Measurements from ENCODE around the gene ADGRA1.
"Not testable (repeated sequence)": the region's sequence is repeated elsewhere in the genome, so short reads cannot be mapped to it uniquely, and the experiment has no call there.

Gene ADGRA1

GRCh38 chr10:133165556-133166503, 78.1 kb downstream of the ADGRA1 start:
- DNase-seq (ENCODE audit: low read depth, low spot score) = no peak
- H3K4me3 ChIP-seq (ENCODE audit: low read length) = no peak overlapping the region

DNA sequence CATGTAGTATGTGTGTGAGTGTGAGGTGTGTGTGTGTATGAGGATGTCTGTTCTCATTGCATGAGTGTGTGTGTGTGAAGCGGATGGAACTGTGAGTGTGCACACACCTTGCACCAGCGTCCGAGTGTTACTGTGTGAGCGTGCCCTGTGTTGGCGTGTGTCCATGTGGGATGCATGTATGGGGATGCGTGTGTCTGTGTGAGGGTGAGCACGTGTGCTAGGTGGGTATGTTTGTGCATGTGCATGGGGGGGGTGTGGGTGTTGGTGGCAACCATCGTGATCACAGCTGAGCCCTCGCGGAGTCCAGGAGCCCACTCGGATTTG, 78.7 kb downstream of the ADGRA1 start:
- no peak for DNase-seq (ENCODE audit: low read depth, low spot score)
- no peak overlapping the region for H3K4me3 ChIP-seq (ENCODE audit: low read length)

GRCh38 chr10:133166828-133167692, 79.3 kb downstream of the ADGRA1 start:
- H3K4me3 ChIP-seq (ENCODE audit: low read length) = no peak overlapping the region
- no peak for DNase-seq (ENCODE audit: low read depth, low spot score)

GRCh38 chr10:133167693-133168616, 80.2 kb downstream of the ADGRA1 start:
- DNase-seq (ENCODE audit: low read depth, low spot score) = no peak
- no peak overlapping the region for H3K4me3 ChIP-seq (ENCODE audit: low read length)

- no peak for DNase-seq (ENCODE audit: low read depth, low spot score)
- no peak overlapping the region for H3K4me3 ChIP-seq (ENCODE audit: low read length)
Measured at GRCh38 chr10:133168617-133169031, 80.9 kb downstream of the ADGRA1 start.

DNA sequence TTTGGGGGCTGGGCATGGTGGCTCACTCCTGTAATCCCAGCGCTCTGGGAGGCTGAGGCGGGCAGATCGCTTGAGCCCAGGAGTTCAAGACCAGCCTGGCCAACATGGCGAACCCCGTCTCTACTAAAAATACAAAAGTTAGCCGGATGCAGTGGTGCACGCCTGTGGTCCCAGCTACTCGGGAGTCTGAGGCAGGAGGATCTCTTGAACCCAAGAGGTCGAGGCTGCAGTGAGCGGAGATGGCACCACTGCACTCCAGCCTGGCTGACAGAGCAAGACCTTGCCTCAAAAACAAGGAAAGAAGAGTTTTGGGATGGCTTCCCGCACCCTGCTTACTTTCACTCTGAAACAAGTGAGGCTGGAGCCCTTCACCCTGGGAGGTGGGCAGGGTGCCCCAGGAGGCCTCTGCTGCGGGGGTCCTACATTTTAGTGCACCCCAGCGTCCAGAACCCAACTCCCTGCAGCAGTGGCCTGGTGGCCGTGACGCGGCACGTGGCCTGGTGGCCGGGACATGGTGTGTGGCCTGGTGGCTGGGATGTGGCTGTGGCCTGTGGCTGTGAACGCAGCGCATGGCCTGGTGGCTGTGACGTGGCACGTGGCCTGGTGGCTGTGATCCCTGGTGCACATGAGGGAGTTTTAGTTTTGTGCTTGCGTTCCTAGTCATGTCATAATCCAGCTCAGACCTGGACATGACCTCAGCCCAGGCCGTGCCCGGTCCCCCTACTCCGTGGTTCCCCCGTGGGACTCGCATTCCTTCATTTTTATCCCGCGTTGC, 81.6 kb downstream of the ADGRA1 start:
- DNase-seq (ENCODE audit: low read depth, low spot score) = no peak
- no peak overlapping the region for H3K4me3 ChIP-seq (ENCODE audit: low read length)

DNA sequence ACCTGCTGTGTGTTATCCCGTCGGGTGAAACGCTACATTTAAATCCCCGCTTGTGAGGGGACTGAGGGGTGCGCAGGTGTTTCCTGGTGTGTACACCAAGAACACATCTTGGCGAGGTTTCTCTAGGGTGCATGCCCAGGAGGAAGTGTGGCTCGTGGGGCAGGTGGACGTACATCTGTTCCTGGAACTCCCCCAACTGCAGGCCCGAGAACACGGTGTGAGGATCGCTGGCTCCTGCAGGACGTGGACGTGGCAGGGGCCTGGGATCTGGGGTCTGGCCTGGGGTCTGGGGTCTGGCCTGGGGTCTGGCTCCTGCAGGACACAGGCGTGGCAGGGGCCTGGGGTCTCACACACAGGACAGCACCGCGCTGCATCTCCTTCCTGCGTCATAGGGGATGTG, 82.4 kb downstream of the ADGRA1 start:
- H3K4me3 ChIP-seq (ENCODE audit: low read length) = no peak overlapping the region
- DNase-seq (ENCODE audit: low read depth, low spot score) = no peak

DNA sequence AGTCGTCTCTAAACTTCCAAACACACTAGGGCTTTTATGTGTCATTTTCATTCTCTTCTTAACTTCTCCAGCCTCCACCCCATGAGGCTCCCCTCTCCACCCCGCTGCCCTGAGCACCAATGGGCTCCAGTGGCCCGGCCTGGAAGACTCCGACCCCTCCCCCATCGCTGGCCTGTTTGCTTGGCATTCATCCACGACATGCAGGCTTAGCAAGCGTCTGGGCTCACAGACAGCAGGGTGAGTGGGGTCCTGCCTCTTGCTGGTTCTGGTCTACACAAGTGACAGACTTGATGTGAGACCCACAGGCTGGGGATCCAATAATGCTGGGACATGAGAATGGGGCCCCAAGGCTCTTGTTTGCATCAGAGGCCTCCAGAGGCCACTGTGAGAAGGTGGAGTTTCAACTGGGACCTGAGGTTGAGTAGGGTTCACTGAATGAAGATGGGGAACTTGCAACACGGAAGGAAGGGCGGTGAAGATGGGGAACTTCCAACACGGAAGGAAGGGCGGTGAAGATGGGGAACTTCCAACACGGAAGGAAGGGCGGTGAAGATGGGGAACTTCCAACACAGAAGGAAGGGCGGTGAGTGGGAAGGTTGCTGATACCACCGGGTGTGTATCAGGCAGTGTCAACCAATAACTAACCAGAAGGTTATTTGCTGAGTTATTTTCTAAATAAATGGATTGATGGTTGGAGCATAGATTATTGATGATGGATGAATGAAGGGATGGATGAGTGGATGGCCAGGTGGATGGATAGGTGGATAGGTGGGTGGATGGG, 86.3 kb downstream of the ADGRA1 start:
- no peak overlapping the region for H3K4me3 ChIP-seq (ENCODE audit: low read length)
- DNase-seq (ENCODE audit: low read depth, low spot score) = no peak

GRCh38 chr10:133174689-133175263, 87.1 kb downstream of the ADGRA1 start:
- no peak for DNase-seq (ENCODE audit: low read depth, low spot score)
- no peak overlapping the region for H3K4me3 ChIP-seq (ENCODE audit: low read length)

GRCh38 chr10:133175624-133176023, 87.9 kb downstream of the ADGRA1 start:
- DNase-seq (ENCODE audit: low read depth, low spot score); H3K4me3 ChIP-seq (ENCODE audit: low read length): not testable (repeated sequence)

GRCh38 chr10:133176546-133176945, 88.8 kb downstream of the ADGRA1 start:
- DNase-seq (ENCODE audit: low read depth, low spot score) = no peak
- H3K4me3 ChIP-seq (ENCODE audit: low read length) = no peak overlapping the region

- DNase-seq (ENCODE audit: low read depth, low spot score) = no peak
- no peak overlapping the region for H3K4me3 ChIP-seq (ENCODE audit: low read length)
Measured at GRCh38 chr10:133177380-133178157, 89.8 kb downstream of the ADGRA1 start.

- no peak for DNase-seq (ENCODE audit: low read depth, low spot score)
- H3K4me3 ChIP-seq (ENCODE audit: low read length) = no peak overlapping the region
Measured at GRCh38 chr10:133178357-133179127, 90.8 kb downstream of the ADGRA1 start.

- no peak overlapping the region for H3K4me3 ChIP-seq (ENCODE audit: low read length)
- no peak for DNase-seq (ENCODE audit: low read depth, low spot score)
Measured at GRCh38 chr10:133179128-133179520, 91.4 kb downstream of the ADGRA1 start.

GRCh38 chr10:133179651-133180050, 91.9 kb downstream of the ADGRA1 start:
- DNase-seq (ENCODE audit: low read depth, low spot score) = no peak
- no peak overlapping the region for H3K4me3 ChIP-seq (ENCODE audit: low read length)
